ENCODE results near the gene VCP.

VCP gene

GRCh38 chr9:35060548-35061207, 11.7 kb downstream of the VCP start:
- Histone ChIP-seq H3K4me3 (ENCODE audit: low read depth, low read length) (no peak overlapping the region), H3K4me1 (ENCODE audit: control insufficient read depth, insufficient read depth, low read length) (no peaks in the 10 kb centered on the region), H3K36me3 (ENCODE audit: control insufficient read depth in 2 of 2, insufficient read depth in 1 of 2, low read length in 2 of 2) (peaks cover 66 to 99% of the 10 kb centered on the region in 2 experiments), H3K27ac (ENCODE audit: extremely low read depth, low read depth, low read length) (no peak overlapping the region), H3K9me3 (ENCODE audit: control insufficient read depth, insufficient read depth, low read depth, low read length) (no peaks in the 10 kb centered on the region)
- CTCF ChIA-PET = interaction anchor here (2.0 kb wide), 1 partner anchor 10 kb away, joined by 8 read pairs; no protein-coding TSS in a partner anchor
- TF ChIP-seq ZFP3 (tag by site-specific recombination; IDR thresholded peaks at IDR 0.05; ENCODE audit: low read depth) (no peak), KLF9 (tag by site-specific recombination; IDR thresholded peaks at IDR 0.05; ENCODE audit: low read depth) (no peak), ZNF138 (tag by site-specific recombination; IDR thresholded peaks at IDR 0.05; ENCODE audit: borderline replicate concordance) (no peak), AEBP2 (tag by site-specific recombination; IDR thresholded peaks at IDR 0.05; ENCODE audit: borderline replicate concordance) (no peak), ZBTB44 (tag by site-specific recombination; IDR thresholded peaks at IDR 0.05) (no peak), ZNF558 (tag by site-specific recombination; IDR thresholded peaks at IDR 0.05) (no peak), ZNF341 (tag by site-specific recombination; IDR thresholded peaks at IDR 0.05; ENCODE audit: low read depth) (no peak), ZBTB17 (tag by site-specific recombination; IDR thresholded peaks at IDR 0.05) (no peak)
- POLR2A ChIA-PET = interaction anchor here (5.9 kb wide), 1 partner anchor 11 kb away, joined by 27 read pairs; the partner anchor contains the start of gene VCP

GRCh38 chr9:35059438-35059837, 13.0 kb downstream of the VCP start:
- Histone ChIP-seq H3K36me3 (ENCODE audit: control insufficient read depth in 2 of 2, insufficient read depth in 1 of 2, low read length in 2 of 2) (peaks cover 64 to 99% of the 10 kb centered on the region in 2 experiments), H3K27ac (ENCODE audit: extremely low read depth, low read depth, low read length) (no peak overlapping the region), H3K4me1 (ENCODE audit: control insufficient read depth, insufficient read depth, low read length) (no peaks in the 10 kb centered on the region), H3K9me3 (ENCODE audit: control insufficient read depth, insufficient read depth, low read depth, low read length) (no peaks in the 10 kb centered on the region), H3K4me3 (ENCODE audit: low read depth, low read length) (no peak overlapping the region)
- TF ChIP-seq ZNF280D (tag by site-specific recombination; IDR thresholded peaks at IDR 0.05) (no peak), REPIN1 (tag by site-specific recombination; IDR thresholded peaks at IDR 0.05; ENCODE audit: low read depth) (no peak), KLF1 (tag by site-specific recombination; IDR thresholded peaks at IDR 0.05) (no peak), INSM2 (tag by site-specific recombination; IDR thresholded peaks at IDR 0.05) (no peak), ZNF394 (tag by site-specific recombination; IDR thresholded peaks at IDR 0.05; ENCODE audit: borderline replicate concordance) (no peak), ZBTB48 (tag by site-specific recombination; IDR thresholded peaks at IDR 0.05) (no peak)
- CTCF ChIA-PET = interaction anchor here (0.8 to 1.2 kb wide), 2 partner anchors 9 to 34 kb away, joined by 3 to 4 read pairs; no protein-coding TSS in a partner anchor
- POLR2A ChIA-PET = interaction anchor here (1.1 to 5.9 kb wide), 2 partner anchors 12 to 20 kb away, joined by 4 to 27 read pairs; partner anchors contain the start of genes FANCG and VCP
